ENCODE results near the gene EIF1AD. TPM values are rescaled to one million over a fixed set of nuclear protein-coding genes. Genes with fewer than 3 reads are reported as not detected.

The EIF1AD gene
- total and polyA plus RNA-seq, 2 donors = 17.8 to 24.7 TPM

Other genes with a start within 250 kb of the EIF1AD start
- gene AP5B1, start 221.2 kb downstream of the EIF1AD start, total RNA-seq = 5.3 TPM
- gene AP5B1, start 221.2 kb downstream of the EIF1AD start, polyA plus RNA-seq = 7.6 TPM
- 0.47 TPM for gene OVOL1, start 215.1 kb downstream of the EIF1AD start, total RNA-seq
- gene OVOL1, start 215.1 kb downstream of the EIF1AD start, polyA plus RNA-seq = 1.3 TPM
- gene SNX32, start 168.2 kb downstream of the EIF1AD start, total RNA-seq = 0.38 TPM
- 1.1 TPM for gene SNX32, start 168.2 kb downstream of the EIF1AD start, polyA plus RNA-seq
- 1,006 TPM for gene CFL1, start 144.0 kb downstream of the EIF1AD start, total RNA-seq
- gene CFL1, start 144.0 kb downstream of the EIF1AD start, polyA plus RNA-seq = 673 TPM
- gene MUS81, start 141.7 kb downstream of the EIF1AD start, total RNA-seq = 46.8 TPM
- 127 TPM for gene MUS81, start 141.7 kb downstream of the EIF1AD start, polyA plus RNA-seq
- 11.9 TPM for gene EFEMP2, start 129.4 kb downstream of the EIF1AD start, total RNA-seq
- gene EFEMP2, start 129.4 kb downstream of the EIF1AD start, polyA plus RNA-seq = 41.8 TPM
- 18.5 TPM for gene CTSW, start 122.3 kb downstream of the EIF1AD start, total RNA-seq
- 4.2 TPM for gene CTSW, start 122.3 kb downstream of the EIF1AD start, polyA plus RNA-seq
- gene FIBP, start 113.7 kb downstream of the EIF1AD start, total RNA-seq = 71.0 TPM
- gene FIBP, start 113.7 kb downstream of the EIF1AD start, polyA plus RNA-seq = 70.9 TPM
- gene CCDC85B, start 111.5 kb downstream of the EIF1AD start, total RNA-seq = 30.5 TPM
- gene CCDC85B, start 111.5 kb downstream of the EIF1AD start, polyA plus RNA-seq = 20.2 TPM
- 0.14 TPM for gene FOSL1, start 101.8 kb downstream of the EIF1AD start, total RNA-seq
- gene FOSL1, start 101.8 kb downstream of the EIF1AD start, polyA plus RNA-seq = 3.8 TPM
- 11.0 TPM for gene C11orf68, start 83.1 kb downstream of the EIF1AD start, total RNA-seq
- 38.8 TPM for gene C11orf68, start 83.1 kb downstream of the EIF1AD start, polyA plus RNA-seq
- 200 TPM for gene DRAP1, start 82.7 kb downstream of the EIF1AD start, total RNA-seq
- 131 TPM for gene DRAP1, start 82.7 kb downstream of the EIF1AD start, polyA plus RNA-seq
- 0.09 TPM for gene TSGA10IP, start 56.7 kb downstream of the EIF1AD start, total RNA-seq
- gene TSGA10IP, start 56.7 kb downstream of the EIF1AD start, polyA plus RNA-seq = 0.05 TPM
- gene SART1, start 40.4 kb downstream of the EIF1AD start, total RNA-seq = 35.4 TPM
- gene SART1, start 40.4 kb downstream of the EIF1AD start, polyA plus RNA-seq = 97.5 TPM
- 64.7 TPM for gene BANF1, start 346 bp upstream of the EIF1AD start, total RNA-seq
- 172 TPM for gene BANF1, start 346 bp upstream of the EIF1AD start, polyA plus RNA-seq
- gene CST6, start 9.9 kb upstream of the EIF1AD start, total RNA-seq = 0.66 TPM
- 23.0 TPM for gene CST6, start 9.9 kb upstream of the EIF1AD start, polyA plus RNA-seq
- gene CATSPER1, start 24.3 kb upstream of the EIF1AD start, total RNA-seq = 0.14 TPM
- gene CATSPER1, start 24.3 kb upstream of the EIF1AD start, polyA plus RNA-seq = 0.34 TPM
- 0.42 TPM for gene GAL3ST3, start 47.0 kb upstream of the EIF1AD start, total RNA-seq
- 0.25 TPM for gene GAL3ST3, start 47.0 kb upstream of the EIF1AD start, polyA plus RNA-seq
- 127 TPM for gene SF3B2, start 50.2 kb upstream of the EIF1AD start, total RNA-seq
- 147 TPM for gene SF3B2, start 50.2 kb upstream of the EIF1AD start, polyA plus RNA-seq
- 9.2 TPM for gene PACS1, start 68.1 kb upstream of the EIF1AD start, total RNA-seq
- gene PACS1, start 68.1 kb upstream of the EIF1AD start, polyA plus RNA-seq = 29.5 TPM

Data from thymus (tissue), 2 donors.